IMR-90 (cell line): ENCODE measurements around the gene ENPP3.

Source experiments
- CEBPB ChIP-seq: IDR thresholded peaks from 2 replicates; pipeline ENCODE4 v1.6.1; 2012; ENCODE audit warnings: low read depth, low read length, improper control_type of control experiment
- CHD1 ChIP-seq: IDR thresholded peaks from 2 replicates; pipeline ENCODE4 v1.6.1; 2012; ENCODE audit warnings: low read depth, low read length, improper control_type of control experiment
- FOS ChIP-seq: fragments of 150-350 bp; IDR thresholded peaks from 2 replicates; pipeline ENCODE4 v1.6.1; 2016; ENCODE audit warnings: low read depth, low read length
- NFE2L2 ChIP-seq: fragments of 150-350 bp; IDR thresholded peaks from 2 replicates; pipeline ENCODE4 v1.6.1; 2016; ENCODE audit warnings: low read depth, mild to moderate bottlenecking, low read length
- POLR2A ChIP-seq: IDR thresholded peaks from 2 replicates; pipeline ENCODE4 v1.6.1; 2012; ENCODE audit warnings: mild to moderate bottlenecking, low read depth, low read length
- RAD21 ChIP-seq: IDR thresholded peaks from 2 replicates; pipeline ENCODE4 v1.6.1; 2012; ENCODE audit warnings: low read length, improper control_type of control experiment
- RCOR1 ChIP-seq: IDR thresholded peaks from 2 replicates; pipeline ENCODE4 v1.6.1; 2012; ENCODE audit warnings: mild to moderate bottlenecking, low read length, improper control_type of control experiment; ENCODE audit not compliant: insufficient replicate concordance
- TF ChIP-seq, protein P1 (sequence below): conservative IDR thresholded peaks from 2 replicates; pipeline ENCODE4 v1.5.1; 2012; ENCODE audit warnings: mild to moderate bottlenecking, low read depth, low read length, improper control_type of control experiment

DNA sequence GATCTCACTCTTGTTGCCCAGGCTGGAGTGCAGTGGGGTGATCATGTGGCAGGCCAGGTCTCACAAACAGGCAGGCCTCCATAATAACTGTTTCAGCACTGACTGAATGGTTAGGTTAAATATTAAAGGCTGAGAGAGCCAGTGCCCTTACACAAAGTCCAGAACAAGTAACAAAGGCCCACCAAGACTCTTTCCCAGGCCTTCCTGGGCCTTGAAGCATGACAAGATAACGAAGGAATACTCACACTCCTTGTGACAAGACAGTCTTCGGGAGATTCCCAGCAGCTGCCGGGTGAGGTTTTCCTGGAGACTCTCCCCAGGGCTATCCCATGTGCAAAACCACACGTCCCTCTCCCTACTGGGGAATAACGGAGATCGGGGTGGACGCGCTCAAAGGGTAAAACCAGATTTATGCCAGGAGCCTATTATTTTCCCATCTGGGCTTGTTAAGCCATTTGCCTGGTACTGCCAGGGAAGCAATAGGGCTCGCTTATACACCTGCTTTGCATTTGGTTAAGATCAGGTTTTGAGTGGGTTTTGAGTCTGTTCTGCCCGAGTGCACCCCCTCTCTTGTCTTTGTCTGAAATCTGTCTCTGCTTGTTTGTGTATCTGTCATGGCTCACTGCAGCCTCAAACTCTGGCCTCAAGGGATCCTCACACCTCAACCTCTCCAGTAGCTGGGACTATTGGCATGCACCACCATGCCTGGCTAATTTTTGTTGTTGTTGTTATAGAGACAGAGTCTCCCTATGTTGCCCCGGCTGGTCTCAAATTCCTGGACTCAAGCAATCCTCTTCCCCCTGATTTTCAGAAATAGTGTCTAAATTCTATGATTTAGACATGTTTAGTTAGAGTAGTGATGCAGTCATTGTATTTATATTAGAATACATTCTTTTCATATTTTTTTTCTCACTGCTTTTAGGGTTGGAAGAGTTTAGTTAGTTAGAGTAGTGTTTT is 1.4 kb upstream of the ENPP3 start:
- TF ChIP-seq NFE2L2: no peak
- TF ChIP-seq RAD21: no peak
- TF ChIP-seq, protein P1, sequence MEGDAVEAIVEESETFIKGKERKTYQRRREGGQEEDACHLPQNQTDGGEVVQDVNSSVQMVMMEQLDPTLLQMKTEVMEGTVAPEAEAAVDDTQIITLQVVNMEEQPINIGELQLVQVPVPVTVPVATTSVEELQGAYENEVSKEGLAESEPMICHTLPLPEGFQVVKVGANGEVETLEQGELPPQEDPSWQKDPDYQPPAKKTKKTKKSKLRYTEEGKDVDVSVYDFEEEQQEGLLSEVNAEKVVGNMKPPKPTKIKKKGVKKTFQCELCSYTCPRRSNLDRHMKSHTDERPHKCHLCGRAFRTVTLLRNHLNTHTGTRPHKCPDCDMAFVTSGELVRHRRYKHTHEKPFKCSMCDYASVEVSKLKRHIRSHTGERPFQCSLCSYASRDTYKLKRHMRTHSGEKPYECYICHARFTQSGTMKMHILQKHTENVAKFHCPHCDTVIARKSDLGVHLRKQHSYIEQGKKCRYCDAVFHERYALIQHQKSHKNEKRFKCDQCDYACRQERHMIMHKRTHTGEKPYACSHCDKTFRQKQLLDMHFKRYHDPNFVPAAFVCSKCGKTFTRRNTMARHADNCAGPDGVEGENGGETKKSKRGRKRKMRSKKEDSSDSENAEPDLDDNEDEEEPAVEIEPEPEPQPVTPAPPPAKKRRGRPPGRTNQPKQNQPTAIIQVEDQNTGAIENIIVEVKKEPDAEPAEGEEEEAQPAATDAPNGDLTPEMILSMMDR: no peak
- TF ChIP-seq FOS: no peak
- TF ChIP-seq RCOR1: no peak
- TF ChIP-seq CHD1: no peak
- no peak for TF ChIP-seq CEBPB
- TF ChIP-seq POLR2A: no peak
